GM19395 (cell line): Measurements from ENCODE around the gene NFKBIZ.

Experiments used
- ATAC-seq: cut with Tn5 transposase; IDR thresholded peaks from one replicate; pipeline ENCODE4 v1.9.1; 2021; ENCODE audit warnings: mild to moderate bottlenecking, moderate library complexity; ENCODE audit not compliant: unreplicated experiment

NFKBIZ gene

GRCh38 chr3:101824702-101825101, 24.6 kb upstream of the NFKBIZ start:
- no peak for ATAC-seq

GRCh38 chr3:101825904-101826445, 23.3 kb upstream of the NFKBIZ start:
- no peak for ATAC-seq

GRCh38 chr3:101827211-101828174, 21.8 kb upstream of the NFKBIZ start:
- peak; percentile 89 for ATAC-seq

DNA sequence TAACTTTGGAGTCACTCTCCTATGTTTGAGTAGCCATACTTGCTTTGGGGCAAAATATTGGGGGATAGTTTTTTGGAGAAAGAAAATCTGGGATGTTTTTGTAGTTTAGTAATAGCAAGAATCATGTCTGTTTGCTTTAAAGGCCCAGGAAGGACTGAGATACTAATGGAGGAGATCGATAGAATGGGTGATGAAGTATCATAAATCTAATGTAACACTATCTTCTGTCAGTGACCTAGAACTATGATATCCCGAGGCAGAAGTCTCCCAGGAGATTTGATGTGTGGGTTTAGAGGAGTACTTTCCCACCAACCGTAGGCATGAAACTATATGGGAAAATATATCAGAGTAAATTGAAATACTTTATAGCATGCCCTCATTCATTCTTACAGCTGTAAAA, 21.0 kb upstream of the NFKBIZ start:
- no peak for ATAC-seq

GRCh38 chr3:101828691-101829436, 20.4 kb upstream of the NFKBIZ start:
- ATAC-seq, result peak; percentile 51

GRCh38 chr3:101829437-101829830, 19.9 kb upstream of the NFKBIZ start:
- ATAC-seq, result no peak

DNA sequence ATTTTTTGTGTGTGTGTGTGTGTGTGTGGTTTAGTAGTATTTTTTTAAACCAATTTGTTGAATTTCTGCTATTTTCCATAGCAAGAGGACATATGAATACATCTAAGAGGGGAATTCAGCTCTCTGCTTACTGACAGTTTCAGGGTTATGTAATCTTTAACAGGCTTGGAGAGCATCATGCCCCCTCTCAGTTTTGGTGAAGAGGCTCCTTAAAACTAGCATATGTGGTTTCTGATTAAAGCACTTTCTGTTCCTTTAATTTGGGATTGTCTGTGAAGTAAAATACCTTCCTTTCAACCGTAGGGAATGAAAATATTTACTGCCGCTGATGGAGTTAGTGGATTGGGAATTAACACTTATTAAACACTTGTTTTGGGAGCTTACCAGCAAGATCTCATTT, 19.4 kb upstream of the NFKBIZ start:
- ATAC-seq, result no peak

- ATAC-seq, result no peak
Observed at GRCh38 chr3:101833446-101833974, 15.8 kb upstream of the NFKBIZ start.

GRCh38 chr3:101835676-101836075, 13.6 kb upstream of the NFKBIZ start:
- ATAC-seq, result no peak

GRCh38 chr3:101836160-101836559, 13.2 kb upstream of the NFKBIZ start:
- ATAC-seq, result no peak

GRCh38 chr3:101836652-101837598, 12.4 kb upstream of the NFKBIZ start:
- ATAC-seq, result no peak

DNA sequence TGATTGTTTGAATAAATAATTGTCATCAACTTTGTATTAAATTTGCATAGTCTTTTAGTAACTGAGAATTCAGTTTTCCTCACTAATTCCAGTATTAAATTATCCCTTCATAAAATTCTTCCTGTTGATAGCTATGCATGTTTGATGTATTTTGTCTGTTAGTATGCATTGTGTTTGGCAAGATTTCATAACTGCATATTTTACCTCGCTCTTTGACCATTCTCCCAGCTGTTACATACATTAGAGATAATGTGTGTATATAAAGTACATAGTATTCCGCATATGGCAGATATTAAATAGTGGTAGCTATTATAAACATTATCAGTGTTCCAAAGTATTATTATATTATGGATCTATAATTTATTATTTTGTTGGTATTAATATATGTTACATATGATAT, 10.6 kb upstream of the NFKBIZ start:
- no peak for ATAC-seq

GRCh38 chr3:101840066-101840465, 9.2 kb upstream of the NFKBIZ start:
- ATAC-seq, result no peak

GRCh38 chr3:101842245-101842934, 6.9 kb upstream of the NFKBIZ start:
- ATAC-seq, result no peak

GRCh38 chr3:101842935-101843330, 6.4 kb upstream of the NFKBIZ start:
- ATAC-seq, result no peak

DNA sequence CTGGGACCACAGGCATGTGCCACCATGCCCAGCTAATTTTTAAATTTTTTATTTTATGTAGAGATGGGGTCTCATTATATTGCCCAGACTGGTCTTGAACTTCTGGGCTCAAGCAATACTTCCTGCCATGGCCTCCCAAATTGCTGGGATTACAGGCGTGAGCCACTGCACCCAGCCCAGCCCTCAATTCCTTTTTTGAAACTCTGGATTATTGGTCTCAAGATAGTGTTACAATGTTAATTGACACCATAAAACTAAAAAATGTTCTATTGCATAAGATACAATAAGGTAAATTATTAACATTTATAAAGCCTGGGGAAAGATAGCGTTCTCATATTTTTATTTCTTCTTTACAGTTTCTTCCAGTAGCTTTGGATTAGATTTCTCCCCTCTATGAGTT, 3.9 kb upstream of the NFKBIZ start:
- no peak for ATAC-seq

DNA sequence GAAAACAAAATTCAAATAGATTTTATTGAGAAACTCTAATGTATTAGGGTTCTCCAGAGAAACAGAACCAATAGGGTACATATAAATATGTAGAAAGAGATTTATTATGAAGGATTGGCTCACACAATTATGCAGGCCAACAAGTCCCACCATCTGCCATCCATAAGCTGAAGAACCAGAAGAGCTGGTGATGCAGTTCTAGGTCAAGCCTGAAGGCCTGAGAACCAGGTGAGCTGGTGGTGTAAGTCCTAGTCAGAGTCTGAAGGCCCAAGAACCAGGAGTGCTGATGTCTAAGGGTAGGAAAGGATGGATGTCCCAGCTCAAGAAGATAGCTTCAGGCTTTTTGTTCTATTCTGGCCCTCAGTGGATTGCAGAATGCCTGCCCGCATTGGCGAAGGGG, 2.6 kb upstream of the NFKBIZ start:
- ATAC-seq, result no peak

DNA sequence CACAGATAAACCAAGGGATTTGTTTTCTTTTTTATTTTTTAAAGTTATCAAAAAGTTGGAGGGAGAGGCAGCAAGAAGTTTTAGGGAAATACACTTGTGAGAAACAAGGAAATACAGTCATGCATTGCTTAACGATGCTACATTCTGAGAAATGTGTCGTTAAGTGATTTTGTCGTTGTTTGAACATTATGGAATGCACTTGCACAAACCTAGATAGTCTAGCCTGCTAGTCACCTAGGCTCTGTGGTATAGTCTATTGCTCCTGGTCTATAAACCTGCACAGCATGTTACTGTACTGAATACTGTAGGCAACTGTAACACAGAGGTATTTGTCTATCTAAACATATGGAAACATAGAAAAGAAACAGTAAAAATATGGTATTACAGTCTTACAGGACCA, 2.0 kb upstream of the NFKBIZ start:
- no peak for ATAC-seq

DNA sequence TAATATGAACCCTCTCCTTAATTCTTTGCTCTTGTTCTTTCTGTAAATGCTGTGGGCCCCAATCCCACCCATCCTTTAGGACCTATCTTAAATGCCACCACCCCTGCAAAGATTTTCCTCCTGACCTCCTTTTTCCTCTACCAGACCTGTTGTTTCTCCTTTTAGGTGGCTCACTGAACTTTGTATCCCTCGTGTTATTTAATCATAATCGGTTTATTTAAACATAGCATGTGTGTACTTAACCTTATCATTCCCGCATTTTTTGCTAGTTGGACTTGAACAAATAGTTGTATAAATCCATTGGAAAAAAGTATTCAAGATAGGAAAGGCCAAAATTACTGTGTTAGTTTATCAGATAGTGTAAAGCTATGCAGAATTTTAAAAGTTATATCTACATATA, 988 bp upstream of the NFKBIZ start:
- ATAC-seq, result no peak

GRCh38 chr3:101849714-101850245, 466 bp downstream of the NFKBIZ start:
- ATAC-seq, result peak; percentile 28
